ENCODE data around the gene CFAP73. TPM values are rescaled to one million over a fixed set of nuclear protein-coding genes. Genes with fewer than 3 reads are reported as not detected.
"Not testable (repeated sequence)": the region's sequence is repeated elsewhere in the genome, so short reads cannot be mapped to it uniquely, and the experiment has no call there.

CFAP73 gene
- total RNA-seq, 1 donor, result not detected

DNA sequence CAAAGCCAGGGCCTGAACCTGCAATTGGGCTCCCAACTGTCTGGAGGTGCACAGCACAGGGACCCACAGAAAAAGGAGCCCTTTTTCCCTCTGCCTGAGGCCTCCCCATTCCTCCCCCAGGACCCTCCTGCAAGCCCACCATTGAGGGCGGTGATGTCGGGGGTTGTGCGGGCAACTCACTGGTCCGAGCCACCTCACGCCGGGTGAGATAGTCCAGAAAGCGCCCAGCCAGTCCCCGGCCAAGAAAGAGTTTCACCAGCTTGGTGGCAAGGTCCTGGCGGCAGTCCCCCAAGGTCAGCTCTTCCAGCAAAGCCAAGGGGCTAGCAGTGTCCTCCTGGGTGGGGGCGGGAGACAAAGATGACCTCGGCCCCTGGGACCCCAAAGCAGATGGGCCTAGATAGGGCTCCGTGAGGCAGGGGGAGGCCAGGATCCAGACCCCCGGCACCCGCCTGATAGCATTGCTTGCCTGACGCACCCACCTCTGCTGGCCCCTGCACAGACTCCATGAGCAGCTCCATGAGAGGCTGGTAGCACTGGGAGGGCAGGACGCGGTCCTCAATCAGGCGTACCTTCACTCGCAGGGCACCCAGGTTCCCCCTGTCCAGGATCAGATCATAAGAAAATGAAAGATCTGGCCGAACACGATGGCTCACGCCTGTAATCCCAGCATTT is 33.9 kb upstream of the CFAP73 start:
- peak; percentile 36 for DNase-seq (ENCODE audit: insufficient read length, low spot score, missing footprints)
- no peaks in the 10 kb centered on the region for H3K36me3 ChIP-seq (ENCODE audit: insufficient read depth, low read length)
- no peaks in the 10 kb centered on the region for H3K4me1 ChIP-seq (ENCODE audit: insufficient read depth, low read length)
- no peak overlapping the region for H3K4me2 ChIP-seq (ENCODE audit: insufficient read depth, low read length)
- no peak overlapping the region for H3K4me3 ChIP-seq (ENCODE audit: insufficient read depth, low read length)
- TF ChIP-seq, protein P1, sequence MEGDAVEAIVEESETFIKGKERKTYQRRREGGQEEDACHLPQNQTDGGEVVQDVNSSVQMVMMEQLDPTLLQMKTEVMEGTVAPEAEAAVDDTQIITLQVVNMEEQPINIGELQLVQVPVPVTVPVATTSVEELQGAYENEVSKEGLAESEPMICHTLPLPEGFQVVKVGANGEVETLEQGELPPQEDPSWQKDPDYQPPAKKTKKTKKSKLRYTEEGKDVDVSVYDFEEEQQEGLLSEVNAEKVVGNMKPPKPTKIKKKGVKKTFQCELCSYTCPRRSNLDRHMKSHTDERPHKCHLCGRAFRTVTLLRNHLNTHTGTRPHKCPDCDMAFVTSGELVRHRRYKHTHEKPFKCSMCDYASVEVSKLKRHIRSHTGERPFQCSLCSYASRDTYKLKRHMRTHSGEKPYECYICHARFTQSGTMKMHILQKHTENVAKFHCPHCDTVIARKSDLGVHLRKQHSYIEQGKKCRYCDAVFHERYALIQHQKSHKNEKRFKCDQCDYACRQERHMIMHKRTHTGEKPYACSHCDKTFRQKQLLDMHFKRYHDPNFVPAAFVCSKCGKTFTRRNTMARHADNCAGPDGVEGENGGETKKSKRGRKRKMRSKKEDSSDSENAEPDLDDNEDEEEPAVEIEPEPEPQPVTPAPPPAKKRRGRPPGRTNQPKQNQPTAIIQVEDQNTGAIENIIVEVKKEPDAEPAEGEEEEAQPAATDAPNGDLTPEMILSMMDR (IDR thresholded peaks at IDR 0.05; ENCODE audit: extremely low read depth, low read depth, low read length), result no peak
- peaks cover 6% of the 10 kb centered on the region for H3K27me3 ChIP-seq (ENCODE audit: insufficient read depth, low read length)
- no peaks in the 10 kb centered on the region for H3K9me3 ChIP-seq (ENCODE audit: low read depth, low read length)
- H2AFZ ChIP-seq (ENCODE audit: low read length), result no peak overlapping the region
- no peaks in the 10 kb centered on the region for H4K20me1 ChIP-seq (ENCODE audit: insufficient read depth, low read length)
- H3K27ac ChIP-seq (ENCODE audit: low read depth, low read length), result no peak overlapping the region
- H3K79me2 ChIP-seq (ENCODE audit: insufficient read depth, low read length), result no peaks in the 10 kb centered on the region

DNA sequence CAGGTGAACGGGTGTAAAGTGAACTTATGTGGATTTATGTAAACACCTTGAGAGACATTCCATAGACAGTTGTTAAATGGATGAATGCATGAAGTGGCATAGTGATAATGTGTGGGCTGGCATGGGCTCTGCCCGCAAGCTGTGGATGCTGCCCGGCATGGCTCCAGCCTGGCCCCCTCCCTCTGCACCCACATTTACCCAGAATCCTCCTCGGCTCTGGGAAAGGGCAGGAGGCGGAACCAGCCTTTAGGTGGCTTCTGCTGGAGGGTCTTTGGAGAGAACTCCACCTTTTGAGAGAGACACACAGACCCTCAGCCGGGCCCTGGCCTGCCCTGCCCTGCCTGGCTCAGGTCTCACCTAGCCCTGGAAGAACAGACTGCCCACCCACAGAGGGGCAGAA is 32.6 kb upstream of the CFAP73 start:
- no peak overlapping the region for H2AFZ ChIP-seq (ENCODE audit: low read length)
- no peak overlapping the region for H3K4me2 ChIP-seq (ENCODE audit: insufficient read depth, low read length)
- H4K20me1 ChIP-seq (ENCODE audit: insufficient read depth, low read length), result no peaks in the 10 kb centered on the region
- peaks cover 6% of the 10 kb centered on the region for H3K27me3 ChIP-seq (ENCODE audit: insufficient read depth, low read length)
- TF ChIP-seq, protein P1 (IDR thresholded peaks at IDR 0.05; ENCODE audit: extremely low read depth, low read depth, low read length), result no peak
- H3K79me2 ChIP-seq (ENCODE audit: insufficient read depth, low read length), result no peaks in the 10 kb centered on the region
- H3K36me3 ChIP-seq (ENCODE audit: insufficient read depth, low read length), result no peaks in the 10 kb centered on the region
- no peaks in the 10 kb centered on the region for H3K4me1 ChIP-seq (ENCODE audit: insufficient read depth, low read length)
- H3K4me3 ChIP-seq (ENCODE audit: insufficient read depth, low read length), result no peak overlapping the region
- no peak overlapping the region for H3K27ac ChIP-seq (ENCODE audit: low read depth, low read length)
- no peaks in the 10 kb centered on the region for H3K9me3 ChIP-seq (ENCODE audit: low read depth, low read length)
- peak; percentile 44 for DNase-seq (ENCODE audit: insufficient read length, low spot score, missing footprints)

DNA sequence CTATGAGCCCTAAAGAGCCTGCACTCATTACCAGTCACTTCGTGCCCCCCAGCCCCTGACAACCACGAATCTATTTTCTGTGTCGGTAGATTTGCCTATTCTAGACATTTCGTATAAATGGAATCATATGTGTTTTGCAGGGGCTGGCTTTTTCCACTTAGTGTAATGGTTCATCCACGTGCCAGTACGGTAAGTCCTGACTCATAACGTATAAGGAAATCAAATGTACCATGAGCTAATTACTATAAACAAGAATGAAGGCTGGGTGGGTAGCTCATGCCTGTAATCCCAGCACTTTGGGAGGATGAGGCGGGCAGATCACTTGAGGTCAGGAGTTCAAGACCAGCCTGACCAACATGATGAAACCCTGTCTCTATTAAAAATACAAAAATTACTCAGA is 31.8 kb upstream of the CFAP73 start:
- not testable (repeated sequence) for H3K4me1 ChIP-seq (ENCODE audit: insufficient read depth, low read length); H3K4me3 ChIP-seq (ENCODE audit: insufficient read depth, low read length); H4K20me1 ChIP-seq (ENCODE audit: insufficient read depth, low read length); H3K9me3 ChIP-seq (ENCODE audit: low read depth, low read length); H2AFZ ChIP-seq (ENCODE audit: low read length); H3K79me2 ChIP-seq (ENCODE audit: insufficient read depth, low read length); H3K27ac ChIP-seq (ENCODE audit: low read depth, low read length); H3K27me3 ChIP-seq (ENCODE audit: insufficient read depth, low read length); H3K4me2 ChIP-seq (ENCODE audit: insufficient read depth, low read length); H3K36me3 ChIP-seq (ENCODE audit: insufficient read depth, low read length); DNase-seq (ENCODE audit: insufficient read length, low spot score, missing footprints)

DNA sequence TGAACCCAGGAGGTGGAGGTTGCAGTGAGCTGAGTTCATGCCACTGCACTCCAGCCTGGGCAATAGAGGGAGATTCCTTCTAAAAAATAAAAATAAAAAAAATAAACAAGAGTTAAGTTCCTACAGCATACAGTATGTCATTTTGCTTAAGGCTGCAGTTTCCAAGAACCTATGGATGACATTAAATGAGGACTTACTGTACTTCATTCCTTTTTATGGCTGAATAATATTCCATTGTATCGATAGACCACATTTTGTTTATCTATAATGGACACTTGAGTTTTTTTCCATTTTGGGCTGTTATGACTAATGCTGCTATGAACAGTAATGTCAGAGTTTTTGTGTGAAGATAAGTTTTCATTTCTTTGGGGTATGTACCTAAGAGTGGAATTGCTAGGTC is 31.4 kb upstream of the CFAP73 start:
- no peaks in the 10 kb centered on the region for H3K36me3 ChIP-seq (ENCODE audit: insufficient read depth, low read length)
- no peaks in the 10 kb centered on the region for H4K20me1 ChIP-seq (ENCODE audit: insufficient read depth, low read length)
- H3K4me2 ChIP-seq (ENCODE audit: insufficient read depth, low read length), result no peak overlapping the region
- H3K79me2 ChIP-seq (ENCODE audit: insufficient read depth, low read length), result no peaks in the 10 kb centered on the region
- DNase-seq (ENCODE audit: insufficient read length, low spot score, missing footprints), result no peak
- peaks cover 4% of the 10 kb centered on the region for H3K27me3 ChIP-seq (ENCODE audit: insufficient read depth, low read length)
- TF ChIP-seq, protein P1 (IDR thresholded peaks at IDR 0.05; ENCODE audit: extremely low read depth, low read depth, low read length), result no peak
- no peaks in the 10 kb centered on the region for H3K9me3 ChIP-seq (ENCODE audit: low read depth, low read length)
- H3K27ac ChIP-seq (ENCODE audit: low read depth, low read length), result no peak overlapping the region
- H2AFZ ChIP-seq (ENCODE audit: low read length), result no peak overlapping the region
- no peaks in the 10 kb centered on the region for H3K4me1 ChIP-seq (ENCODE audit: insufficient read depth, low read length)
- H3K4me3 ChIP-seq (ENCODE audit: insufficient read depth, low read length), result no peak overlapping the region
